Left renal cortex interstitium (tissue), 4 donors: Measurements from ENCODE around the gene KDM1A. TPM values are rescaled to one million over a fixed set of nuclear protein-coding genes. Genes with fewer than 3 reads are reported as not detected.

ENCODE experiments used
- DNase-seq, 4 donors: peaks; one replicate each; pipeline ENCODE4 v3.0.0-alpha.2; 2013; ENCODE audit warnings: low read depth in 4 of 4, low spot score in 2 of 4, missing footprints in 1 of 4
- polyA plus RNA-seq, 4 donors: library from polyadenylated mRNA; unstranded; fragments of 120-200 nt; gene quantifications; one replicate each; pipeline ENCODE4 v1.2.1, GENCODE V29; 2013; ENCODE audit not compliant: insufficient read length in 4 of 4

Gene KDM1A
- polyA plus RNA-seq, 4 donors: 129 to 142 (median 135) TPM

- no peak for DNase-seq
Observed at GRCh38 chr1:23129846-23130245, 110.6 kb downstream of the KDM1A start.

- DNase-seq: no peak
Observed at GRCh38 chr1:23132033-23132432, 112.8 kb downstream of the KDM1A start.

Other genes starting within 250 kb of the KDM1A start
- not detected for gene LACTBL1, start 46.6 kb upstream of the KDM1A start, polyA plus RNA-seq
- gene TEX46, start 3.6 kb upstream of the KDM1A start, polyA plus RNA-seq: under 1 TPM in 1 of 4 donors, not detected in 3; 0.49 TPM
- gene LUZP1, start 149.4 kb downstream of the KDM1A start, polyA plus RNA-seq: 10 to 100 TPM; 30.7 to 35.7 (median 32.1) TPM
- under 1 TPM; 0.14 to 0.48 (median 0.29) TPM for gene HTR1D, start 198.0 kb downstream of the KDM1A start, polyA plus RNA-seq